GM19467 (cell line): ENCODE measurements around the gene SCNN1B.
"Not testable (repeated sequence)": the region's sequence is repeated elsewhere in the genome, so short reads cannot be mapped to it uniquely, and the experiment has no call there.

Experiments
- ATAC-seq: cut with Tn5 transposase; IDR thresholded peaks from one replicate; pipeline ENCODE4 v1.9.1; 2021; ENCODE audit warnings: mild to moderate bottlenecking, moderate library complexity; ENCODE audit not compliant: unreplicated experiment

SCNN1B gene

DNA sequence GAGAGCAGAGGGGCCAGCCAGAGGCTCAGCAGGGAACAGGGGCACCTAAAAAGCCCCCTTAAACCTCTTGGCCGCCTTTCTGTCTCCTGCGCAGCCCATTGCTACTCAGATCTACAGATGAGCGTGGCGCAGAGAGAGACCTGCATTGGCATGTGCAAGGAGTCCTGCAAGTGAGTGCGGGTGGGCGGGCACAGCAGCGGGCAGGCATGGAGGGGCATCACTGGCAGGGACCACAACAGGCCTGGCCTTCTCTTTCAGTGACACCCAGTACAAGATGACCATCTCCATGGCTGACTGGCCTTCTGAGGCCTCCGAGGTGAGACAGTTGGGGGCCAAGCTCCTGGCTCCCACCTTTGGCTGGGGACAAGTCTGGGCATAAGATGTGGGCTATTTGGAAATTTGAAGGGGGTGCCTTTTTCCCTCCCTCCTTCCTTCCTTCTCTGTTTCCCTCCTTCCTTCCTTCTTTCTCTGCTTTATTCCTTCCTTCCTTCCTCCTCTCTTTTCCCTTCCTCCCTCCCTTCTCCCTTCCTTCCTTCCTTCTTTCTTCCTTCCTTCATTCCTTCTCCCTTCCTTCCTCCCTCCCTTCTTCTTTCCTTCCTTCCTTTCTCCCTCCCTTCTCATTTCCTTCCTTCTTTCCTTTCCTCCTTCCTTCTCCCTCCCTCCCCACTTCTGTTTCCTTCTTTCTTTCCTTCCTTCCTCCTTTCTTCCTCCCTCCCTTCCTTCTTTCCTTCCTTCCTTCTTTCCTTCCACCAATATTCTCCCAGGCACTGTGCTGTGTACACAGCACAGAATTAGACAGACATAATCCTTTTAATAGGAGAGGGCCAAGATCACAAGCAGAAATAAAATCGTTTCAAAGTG, 75.2 kb downstream of the SCNN1B start:
- ATAC-seq = no peak

DNA sequence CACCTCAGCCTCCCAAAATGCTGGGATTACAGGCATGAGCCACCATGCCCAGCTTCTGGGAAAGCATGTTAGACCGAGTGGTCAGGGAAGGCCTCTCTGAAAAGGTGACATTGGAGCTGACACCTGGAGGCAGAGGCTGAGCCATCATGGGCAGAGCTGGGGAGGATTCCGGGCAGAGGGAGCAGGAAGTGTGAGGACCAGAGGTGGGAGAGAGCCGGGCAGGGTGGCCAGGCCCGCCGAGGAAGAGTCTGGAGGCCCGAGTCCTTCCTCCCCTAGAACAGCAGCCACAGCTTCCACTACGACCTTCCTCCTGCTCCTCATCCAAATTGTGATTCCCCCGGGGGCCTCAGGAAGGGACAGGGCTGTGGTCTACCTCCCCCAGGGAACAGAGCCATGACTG, 76.2 kb downstream of the SCNN1B start:
- ATAC-seq = no peak

DNA sequence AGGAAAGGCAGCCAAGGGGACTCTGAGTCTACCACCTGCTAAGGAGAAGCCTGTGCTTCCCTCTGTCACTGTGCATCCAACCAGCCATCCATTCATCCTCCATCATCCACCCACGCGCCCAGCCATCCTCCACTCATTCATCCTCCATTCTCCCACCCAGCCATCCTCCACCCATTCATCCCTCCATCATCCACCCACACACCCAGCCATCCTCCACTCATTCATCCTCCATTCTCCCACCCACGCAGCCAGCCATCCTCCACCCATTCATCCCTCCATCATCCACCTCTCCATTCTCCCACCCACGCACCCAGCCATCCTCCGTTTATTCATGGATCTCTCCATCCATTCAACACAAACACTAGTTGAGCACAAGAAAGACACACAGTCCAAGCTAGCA, 76.8 kb downstream of the SCNN1B start:
- no peak for ATAC-seq

DNA sequence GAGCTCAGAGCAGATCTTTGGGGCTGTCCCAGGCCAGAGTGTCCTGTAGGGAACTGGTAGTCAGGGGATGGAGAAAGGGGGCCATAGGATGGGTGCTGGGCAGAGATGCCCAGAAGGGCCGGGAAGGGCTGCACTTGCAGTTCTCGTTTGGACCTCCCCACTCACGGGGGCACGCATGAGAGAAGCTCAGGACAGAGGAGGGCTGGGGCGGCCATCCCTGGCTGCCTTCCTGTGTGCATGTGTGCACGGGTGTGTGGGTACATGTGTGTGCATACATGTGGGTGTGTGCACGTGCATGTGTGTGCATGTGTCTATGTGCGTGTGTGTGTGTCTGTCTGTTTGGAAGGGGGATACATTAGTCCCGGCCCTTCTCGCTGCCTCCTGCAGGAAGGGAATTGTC, 77.6 kb downstream of the SCNN1B start:
- ATAC-seq = no peak

DNA sequence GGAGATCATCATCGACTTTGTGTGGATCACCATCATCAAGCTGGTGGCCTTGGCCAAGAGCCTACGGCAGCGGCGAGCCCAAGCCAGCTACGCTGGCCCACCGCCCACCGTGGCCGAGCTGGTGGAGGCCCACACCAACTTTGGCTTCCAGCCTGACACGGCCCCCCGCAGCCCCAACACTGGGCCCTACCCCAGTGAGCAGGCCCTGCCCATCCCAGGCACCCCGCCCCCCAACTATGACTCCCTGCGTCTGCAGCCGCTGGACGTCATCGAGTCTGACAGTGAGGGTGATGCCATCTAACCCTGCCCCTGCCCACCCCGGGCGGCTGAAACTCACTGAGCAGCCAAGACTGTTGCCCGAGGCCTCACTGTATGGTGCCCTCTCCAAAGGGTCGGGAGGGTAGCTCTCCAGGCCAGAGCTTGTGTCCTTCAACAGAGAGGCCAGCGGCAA, 78.4 kb downstream of the SCNN1B start:
- ATAC-seq = no peak

DNA sequence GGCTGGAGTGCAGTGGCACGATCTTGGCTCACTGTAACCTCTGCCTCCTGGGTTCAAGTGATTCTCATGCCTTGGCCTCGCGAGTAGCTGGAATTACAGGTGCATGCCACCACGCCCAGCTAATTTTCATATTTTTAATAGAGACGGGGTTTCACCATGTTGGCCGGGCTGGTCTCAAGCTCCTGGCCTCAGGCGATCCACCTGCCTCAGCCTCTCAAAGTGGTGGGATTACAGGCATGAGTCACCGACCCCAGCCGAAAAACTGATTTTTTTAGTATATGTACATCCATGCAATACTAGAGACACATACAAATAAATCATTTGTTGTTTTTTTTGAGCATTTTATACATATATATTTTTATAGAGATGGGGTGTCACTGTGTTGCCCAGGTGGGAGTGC, 79.6 kb downstream of the SCNN1B start:
- ATAC-seq = not testable (repeated sequence)

DNA sequence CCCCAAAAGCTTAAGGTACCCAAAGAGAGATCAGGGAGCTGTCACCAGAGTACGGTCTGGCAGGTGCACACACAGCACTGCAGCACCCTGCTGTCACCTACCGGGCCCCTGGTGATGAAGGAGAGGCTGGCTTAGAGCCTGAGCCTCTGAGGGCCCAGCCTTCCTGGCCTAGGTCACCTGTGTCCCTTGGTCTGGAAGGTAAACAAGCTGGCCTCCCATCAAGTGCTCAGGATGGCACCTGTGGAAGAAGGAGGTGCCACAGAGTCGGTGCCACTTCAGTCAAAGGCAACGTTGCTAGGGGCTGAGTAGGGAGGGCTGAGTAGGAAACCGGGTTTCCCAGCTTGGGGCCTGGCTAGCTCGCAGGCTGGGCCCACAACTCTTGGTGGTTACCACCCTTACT, 80.2 kb downstream of the SCNN1B start:
- ATAC-seq = no peak

DNA sequence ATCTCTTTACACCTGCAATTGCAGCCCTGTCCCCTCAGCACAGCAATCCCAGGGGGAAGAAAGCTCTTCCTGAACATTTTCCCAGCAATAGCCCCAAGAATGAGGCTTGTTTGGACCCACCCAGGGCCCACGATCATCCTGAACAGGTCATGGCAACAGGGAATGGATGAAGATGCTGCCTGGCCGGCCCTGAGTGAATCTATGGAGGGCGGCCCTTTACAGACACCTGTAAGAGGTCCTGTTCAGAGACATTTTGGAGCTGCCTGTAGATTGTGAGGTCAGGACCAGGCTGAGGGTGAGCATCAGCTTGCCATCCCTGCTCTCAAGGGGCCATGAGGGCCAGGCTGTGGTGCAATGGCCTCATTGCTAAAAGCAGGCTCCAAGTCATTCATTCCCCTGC, 81.8 kb downstream of the SCNN1B start:
- ATAC-seq = no peak

DNA sequence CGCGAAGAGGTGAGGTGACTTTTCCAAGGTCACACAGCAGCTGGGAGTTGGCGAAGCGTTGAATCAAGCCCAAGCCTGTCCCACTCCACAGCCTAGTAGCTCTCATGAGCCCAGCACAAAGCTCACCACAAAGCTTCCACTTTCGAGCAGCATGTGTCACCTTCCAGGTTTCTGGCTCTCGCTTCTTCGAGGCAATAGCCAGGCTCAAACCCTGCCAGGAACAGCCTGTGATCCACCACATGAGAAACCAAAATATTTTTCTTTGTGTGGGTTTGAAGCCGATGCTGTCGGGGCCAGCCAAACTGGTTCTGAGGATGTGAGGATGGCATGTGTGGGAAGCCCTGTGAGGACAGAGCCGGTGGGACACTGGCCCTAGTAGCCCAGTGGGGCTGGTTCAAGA, 82.8 kb downstream of the SCNN1B start:
- no peak for ATAC-seq

DNA sequence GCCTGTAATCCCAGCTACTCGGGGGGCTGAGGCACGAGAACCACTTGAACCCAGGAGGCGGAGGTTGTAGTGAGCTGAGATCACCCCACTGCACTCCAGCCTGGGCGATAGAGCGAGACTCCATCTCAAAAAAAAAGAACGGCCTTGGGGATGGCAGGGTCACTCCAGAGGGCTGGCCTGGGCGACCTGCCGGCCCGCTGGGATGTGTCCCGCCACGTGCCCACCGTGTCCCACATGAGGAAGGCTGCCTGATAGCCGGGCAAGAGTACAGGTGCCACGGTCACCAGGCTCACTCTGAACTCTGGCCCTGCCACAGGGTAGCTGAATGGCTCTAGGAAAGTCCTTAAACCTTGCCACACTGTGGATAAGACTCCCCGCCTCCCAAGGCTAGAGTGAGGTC, 83.3 kb downstream of the SCNN1B start:
- no peak for ATAC-seq

DNA sequence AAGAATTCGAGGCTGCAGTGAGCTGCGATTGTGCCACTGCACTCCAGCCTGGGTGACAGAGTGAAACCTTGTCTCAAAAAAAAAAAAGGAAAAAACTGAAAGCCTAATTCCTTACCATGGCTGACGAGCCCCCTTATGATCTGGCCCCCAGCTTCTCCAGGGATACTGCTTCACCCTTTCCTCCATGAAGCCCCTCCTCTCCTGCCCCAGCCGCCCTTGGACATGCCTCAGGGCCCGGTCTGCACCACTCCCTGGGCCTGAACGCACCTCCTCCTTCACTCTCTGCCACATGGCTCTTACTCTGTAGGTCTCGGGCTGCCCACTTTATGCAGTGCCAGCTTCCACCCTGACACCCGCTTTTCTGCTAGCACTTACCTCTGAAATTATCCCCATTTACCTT, 85.6 kb downstream of the SCNN1B start:
- ATAC-seq = no peak

DNA sequence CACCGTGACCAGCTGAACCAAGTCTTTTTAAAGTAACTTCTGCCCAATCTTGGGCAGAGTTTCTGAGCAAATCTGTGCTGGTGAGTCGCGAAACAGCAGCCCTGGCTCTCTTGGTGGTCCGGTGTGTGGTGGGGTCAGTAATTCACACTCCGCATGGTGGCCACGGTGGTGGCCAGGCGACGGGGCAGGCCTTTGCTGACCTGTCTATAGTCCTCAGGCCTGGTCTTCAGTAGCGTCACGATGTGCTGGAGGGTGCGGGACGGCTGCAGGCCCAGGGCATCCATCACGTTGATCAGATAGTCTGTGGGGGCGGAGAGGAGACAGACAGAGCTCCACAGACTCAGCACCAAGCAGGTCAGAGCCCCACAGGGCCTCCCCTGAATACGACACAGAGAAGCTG, 86.7 kb downstream of the SCNN1B start:
- no peak for ATAC-seq

DNA sequence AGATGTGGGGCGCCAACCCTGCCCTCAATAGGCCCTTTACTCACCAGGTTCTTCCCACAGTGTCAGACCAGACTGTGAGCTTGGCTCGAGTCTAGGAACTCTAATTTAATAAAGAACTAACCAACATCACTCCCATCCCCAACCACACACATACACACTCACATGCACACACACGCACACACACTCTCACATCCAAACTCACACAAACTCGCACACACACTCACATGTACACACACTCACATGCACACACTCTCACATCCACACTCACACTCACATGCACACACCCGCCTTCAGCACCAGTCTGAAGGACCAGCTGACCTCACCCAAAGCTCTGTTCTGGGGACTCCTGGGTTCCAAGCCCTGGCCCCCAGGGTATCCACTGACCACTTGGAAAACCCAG, 87.1 kb downstream of the SCNN1B start:
- ATAC-seq = no peak

DNA sequence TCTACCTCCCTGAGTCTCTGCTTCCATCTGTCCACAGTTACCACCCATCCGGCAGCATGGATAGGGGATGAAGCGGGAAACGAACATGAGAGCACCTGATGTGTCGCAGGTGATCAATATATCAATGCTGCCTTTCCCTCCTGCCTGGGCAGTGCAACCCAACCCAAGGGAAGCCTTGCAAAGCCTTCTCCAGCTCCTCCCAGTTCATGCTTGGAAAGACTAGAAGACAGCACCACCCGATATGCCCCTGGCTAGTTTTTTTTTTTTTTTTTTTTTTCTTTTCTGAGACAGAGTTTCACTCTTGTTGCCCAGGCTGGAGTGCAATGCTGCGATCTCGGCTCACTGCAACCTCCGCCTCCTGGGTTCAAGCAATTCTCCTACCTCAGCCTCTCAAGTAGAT, 87.8 kb downstream of the SCNN1B start:
- ATAC-seq = not testable (repeated sequence)

DNA sequence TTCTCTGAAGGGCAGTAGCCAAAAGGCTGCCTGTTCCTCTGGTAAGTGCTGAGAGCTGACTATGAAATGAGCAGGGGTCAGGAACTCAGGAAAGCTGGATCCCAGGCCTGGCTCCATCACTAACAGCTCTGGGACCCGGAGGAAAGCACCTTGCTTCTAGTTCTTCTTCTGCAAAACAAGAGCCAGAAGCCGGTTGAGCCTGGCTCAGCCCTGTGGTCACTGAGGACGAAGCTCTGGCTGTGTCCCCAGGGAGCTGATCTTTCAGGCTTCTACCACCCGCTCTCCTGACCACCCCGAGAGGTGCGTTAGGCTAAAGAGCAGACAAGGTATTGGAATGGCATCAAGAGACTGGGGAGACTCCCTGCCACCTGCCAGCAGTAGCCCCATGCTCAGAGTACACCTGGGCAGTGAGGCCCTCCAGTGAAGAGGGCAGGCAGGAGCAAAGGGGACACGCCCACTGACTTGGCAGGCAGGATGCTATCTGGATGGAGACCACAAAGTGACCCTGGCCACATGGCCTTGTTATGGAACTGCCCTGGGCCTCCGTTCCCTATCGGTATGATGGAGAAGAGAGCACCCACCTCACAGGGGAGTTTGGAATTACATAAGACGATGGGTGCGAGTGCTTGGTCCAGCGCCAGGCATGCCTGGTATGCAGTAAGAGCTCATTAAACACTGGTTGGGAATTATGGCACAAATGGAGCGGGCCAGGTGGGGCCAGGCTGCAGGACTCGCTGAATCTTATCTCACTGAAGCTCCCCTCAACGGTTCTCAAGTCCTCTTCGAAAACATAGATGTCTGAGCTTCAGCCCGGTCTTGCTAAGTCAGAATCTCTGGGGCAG, 89.5 kb downstream of the SCNN1B start:
- ATAC-seq = no peak

DNA sequence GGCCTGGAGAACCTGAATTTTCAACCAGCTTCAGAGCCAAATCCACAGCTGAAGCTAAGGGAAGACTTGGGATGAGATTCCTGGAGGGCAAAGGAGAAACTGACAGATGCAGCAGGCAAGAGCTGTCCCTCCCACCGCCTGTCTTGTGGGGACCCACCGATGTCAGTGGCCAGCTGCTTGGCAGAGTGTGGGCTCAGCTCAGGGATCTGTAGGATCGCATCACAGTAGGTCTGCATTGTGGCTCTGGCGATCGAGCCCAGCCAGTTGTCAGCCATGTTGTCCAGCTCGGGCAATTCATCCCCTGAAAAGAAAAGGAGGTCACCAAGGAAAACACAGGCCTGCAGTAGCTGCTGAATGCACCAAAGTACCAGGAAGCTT, 90.1 kb downstream of the SCNN1B start:
- no peak for ATAC-seq

DNA sequence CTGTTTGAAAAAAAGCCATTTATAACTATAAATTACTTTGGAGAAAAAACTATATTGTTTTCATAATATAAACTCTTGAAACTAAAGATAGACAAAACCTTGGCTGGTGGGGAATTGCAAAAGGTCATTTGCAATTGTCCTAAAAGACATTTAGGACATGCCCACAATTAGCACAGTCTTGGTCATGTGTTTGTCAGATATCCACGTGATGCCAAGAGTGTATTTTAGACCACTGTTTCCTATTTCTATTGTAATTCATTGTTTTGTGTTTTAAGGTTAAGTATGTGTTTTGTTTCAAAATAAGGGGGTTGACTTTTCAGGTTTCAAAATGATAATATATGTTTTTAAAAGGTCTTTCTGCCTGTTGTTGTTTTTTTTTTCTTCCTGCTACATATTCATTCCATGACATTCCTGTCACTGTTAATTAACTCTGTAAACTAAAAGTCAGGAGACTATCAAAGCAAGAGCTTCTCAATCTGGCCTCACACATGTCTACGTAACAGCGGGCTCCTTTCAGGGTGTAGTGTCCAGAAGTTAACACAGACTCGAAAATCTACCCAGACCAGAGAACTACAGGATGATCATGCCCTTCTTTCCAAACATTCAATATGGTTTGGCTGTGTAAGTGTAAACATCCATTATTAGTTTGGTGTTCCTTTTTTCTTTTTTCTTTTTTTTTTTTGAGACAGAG, 92.2 kb downstream of the SCNN1B start:
- ATAC-seq = no peak

DNA sequence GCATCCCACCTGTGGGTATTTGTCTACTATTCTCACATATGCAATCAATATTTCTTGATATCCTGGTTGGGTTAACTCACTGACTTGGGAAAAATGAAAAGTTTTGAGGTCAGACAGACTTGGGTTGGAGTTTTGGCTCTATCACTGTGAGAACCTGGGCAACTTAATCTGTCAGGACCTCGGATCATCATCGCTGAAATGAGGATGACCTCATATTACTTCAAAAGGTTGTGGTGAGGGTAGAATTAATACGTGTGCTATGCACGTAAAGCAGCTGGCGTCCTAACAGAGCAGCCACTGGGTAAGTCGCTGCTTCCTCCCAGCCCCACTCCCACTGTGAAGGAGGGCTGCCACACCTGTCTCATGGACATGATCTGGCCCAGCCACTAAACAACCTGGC, 93.6 kb downstream of the SCNN1B start:
- no peak for ATAC-seq

DNA sequence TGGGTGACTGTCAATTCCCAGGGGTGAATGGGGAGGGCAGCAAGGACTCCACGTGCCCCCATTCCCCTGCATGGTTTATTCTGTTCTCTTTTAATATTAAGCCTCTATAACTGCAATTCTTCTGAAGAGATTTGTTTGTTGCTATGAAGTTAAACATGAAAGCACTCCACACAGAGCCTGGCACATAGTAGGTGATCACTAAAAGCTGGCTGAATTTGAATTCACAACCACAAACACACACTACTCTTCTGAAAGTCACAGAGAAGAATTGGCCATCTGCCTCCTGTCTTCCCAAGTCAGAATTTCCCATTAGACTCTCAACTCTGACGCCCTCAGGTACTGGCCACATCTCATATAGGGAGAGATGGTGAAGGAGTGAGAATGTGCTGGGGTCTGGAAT, 95.4 kb downstream of the SCNN1B start:
- ATAC-seq = no peak

DNA sequence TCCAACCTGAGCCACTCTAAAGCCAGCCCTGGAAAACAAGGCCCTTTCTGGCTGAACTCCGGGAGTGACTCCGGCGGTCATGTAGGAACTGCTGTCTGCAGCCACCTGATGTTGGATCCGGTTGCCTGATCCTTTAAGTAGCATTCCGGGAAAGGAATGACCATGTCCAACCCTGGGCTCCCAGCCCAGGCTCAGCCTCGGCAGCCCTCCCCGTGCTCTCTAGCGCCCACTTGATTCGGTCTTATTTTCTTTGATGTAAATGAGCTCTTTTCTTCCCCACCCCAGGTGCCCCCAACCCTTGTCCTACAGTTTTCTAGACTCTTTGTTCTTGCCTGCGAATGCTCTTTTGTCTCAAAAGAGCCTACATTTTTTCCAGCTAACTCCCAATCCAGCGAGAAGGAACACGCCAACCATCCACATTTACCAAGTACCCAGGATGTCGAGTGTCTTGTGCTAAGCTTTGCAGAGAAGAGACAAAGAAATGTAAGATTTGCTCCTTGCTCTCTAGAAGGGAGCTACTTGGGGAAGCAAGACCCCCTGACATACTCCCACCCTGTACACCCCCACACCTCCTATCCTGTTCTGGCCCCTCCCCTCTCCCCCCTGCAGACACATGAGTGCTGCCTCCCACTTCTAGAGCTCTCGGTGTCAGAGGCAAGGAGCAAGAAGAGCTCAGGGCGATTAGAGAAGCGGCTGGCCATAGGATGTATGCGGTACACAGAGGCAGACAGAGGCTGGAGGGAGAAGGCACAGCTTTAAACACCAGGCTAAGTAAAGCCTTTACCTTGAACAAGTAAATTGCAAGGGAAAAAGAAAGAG, 97.1 kb downstream of the SCNN1B start:
- ATAC-seq = no peak

DNA sequence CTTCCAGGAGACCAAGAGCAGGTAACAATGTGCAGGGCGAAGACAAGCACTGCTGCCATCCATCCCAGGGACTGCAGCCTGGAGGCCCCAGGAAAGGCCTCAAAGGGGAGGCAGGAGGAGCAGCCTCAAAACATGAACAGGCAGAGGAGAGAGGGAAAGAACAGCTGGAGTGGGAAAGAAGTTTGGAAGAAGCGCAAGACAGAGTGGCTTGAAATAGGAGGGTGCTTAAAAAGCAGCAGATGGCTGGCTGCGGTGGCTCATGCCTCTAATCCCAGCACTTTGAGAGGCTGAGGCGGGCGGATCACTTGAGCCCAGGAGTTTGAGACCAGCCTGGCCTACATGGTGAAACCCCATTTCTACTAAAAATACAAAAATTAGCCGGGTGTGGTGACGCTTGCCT, 98.3 kb downstream of the SCNN1B start:
- ATAC-seq = not testable (repeated sequence)
